ENCODE data around the gene MAP3K7. TPM values are rescaled to one million over a fixed set of nuclear protein-coding genes. Genes with fewer than 3 reads are reported as not detected.

The MAP3K7 gene
- total RNA-seq, 6 donors from 2014 or later: 13.9 to 36.7 (median 19.1) TPM

DNA sequence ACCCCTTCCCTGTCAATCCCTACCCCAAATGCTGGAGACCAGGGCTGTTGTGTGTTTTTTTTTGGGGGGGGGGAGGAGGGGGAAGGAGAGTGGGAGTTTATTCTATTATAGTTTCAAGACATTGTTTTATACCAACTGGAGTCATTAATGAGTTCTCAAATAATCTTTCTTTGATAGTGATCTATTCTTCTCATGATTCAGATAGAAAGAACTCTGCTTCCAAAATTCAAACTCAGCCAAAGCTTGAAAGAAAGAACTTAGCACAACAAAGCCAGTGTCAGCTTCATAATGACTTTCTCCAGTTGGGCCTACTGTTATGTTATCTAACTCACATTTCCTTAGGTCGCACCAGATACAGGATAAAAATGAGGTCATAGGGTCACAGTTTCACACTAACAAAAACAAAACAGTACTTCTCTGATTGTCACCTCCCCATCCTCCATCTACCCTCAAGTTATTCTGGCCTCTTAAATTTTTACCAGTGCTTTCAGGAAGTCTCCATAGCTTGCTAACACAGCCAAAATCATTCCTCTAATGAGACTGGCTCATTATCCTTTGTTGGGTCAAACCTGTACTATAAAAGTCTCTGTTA is 19.0 kb upstream of the MAP3K7 start:
- Histone ChIP-seq H3K27me3 (peaks cover 0 to 8% (median under 1%) of the 10 kb centered on the region in 4 donors), H3K36me3 (no peaks in the 10 kb centered on the region), H3K27ac (no peak overlapping the region), H3K4me3 (no peak overlapping the region), H3K4me1 (peaks cover 7 to 8% (median 7%) of the 10 kb centered on the region in 4 donors), H3K9me3 (no peaks in the 10 kb centered on the region)
- DNase-seq (no peak), ATAC-seq (ENCODE audit: low FRiP score in 2 of 2) (no peak)
- no peak for TF ChIP-seq POLR2A (IDR thresholded peaks at IDR 0.05)
- TF ChIP-seq, protein P1, sequence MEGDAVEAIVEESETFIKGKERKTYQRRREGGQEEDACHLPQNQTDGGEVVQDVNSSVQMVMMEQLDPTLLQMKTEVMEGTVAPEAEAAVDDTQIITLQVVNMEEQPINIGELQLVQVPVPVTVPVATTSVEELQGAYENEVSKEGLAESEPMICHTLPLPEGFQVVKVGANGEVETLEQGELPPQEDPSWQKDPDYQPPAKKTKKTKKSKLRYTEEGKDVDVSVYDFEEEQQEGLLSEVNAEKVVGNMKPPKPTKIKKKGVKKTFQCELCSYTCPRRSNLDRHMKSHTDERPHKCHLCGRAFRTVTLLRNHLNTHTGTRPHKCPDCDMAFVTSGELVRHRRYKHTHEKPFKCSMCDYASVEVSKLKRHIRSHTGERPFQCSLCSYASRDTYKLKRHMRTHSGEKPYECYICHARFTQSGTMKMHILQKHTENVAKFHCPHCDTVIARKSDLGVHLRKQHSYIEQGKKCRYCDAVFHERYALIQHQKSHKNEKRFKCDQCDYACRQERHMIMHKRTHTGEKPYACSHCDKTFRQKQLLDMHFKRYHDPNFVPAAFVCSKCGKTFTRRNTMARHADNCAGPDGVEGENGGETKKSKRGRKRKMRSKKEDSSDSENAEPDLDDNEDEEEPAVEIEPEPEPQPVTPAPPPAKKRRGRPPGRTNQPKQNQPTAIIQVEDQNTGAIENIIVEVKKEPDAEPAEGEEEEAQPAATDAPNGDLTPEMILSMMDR (IDR thresholded peaks at IDR 0.05): no peak
- TF ChIP-seq POLR2AphosphoS5 (IDR thresholded peaks at IDR 0.05): no peak
- TF ChIP-seq EP300 (IDR thresholded peaks at IDR 0.05): no peak
- 56 to 71% methylated on average over 1 of the region's 1 CpG for WGBS, 2 donors

DNA sequence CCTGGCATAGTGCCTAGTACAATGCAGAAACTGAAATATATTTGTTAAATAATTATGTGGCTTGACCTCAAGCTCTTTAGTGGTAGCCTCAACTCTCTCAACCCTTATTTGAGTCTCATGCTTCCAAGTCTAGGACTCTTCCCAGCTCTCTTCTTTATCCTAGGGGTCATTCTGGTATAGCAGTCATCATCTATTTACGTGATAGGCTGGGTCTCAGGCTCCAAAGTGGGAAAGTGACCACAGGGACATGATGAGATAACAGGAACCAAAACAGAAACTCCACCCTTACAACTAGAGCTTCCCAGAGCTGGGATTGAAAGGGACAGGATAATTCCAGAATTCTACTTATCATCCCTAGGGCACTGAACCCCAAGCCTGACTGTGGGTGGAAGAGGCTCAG is 17.7 kb upstream of the MAP3K7 start:
- DNase-seq (no peak), ATAC-seq (ENCODE audit: low FRiP score in 2 of 2) (no peak)
- Histone ChIP-seq H3K36me3 (no peaks in the 10 kb centered on the region), H3K27me3 (no peaks in the 10 kb centered on the region), H3K9me3 (no peaks in the 10 kb centered on the region), H3K27ac (no peak overlapping the region), H3K4me3 (no peak overlapping the region), H3K4me1 (no peaks in the 10 kb centered on the region)
- TF ChIP-seq, protein P1 (IDR thresholded peaks at IDR 0.05): no peak
- TF ChIP-seq POLR2AphosphoS5 (IDR thresholded peaks at IDR 0.05) (no peak), EP300 (IDR thresholded peaks at IDR 0.05) (no peak), POLR2A (IDR thresholded peaks at IDR 0.05) (no peak)
- WGBS, 2 donors: 62 to 63% methylated on average over 1 of the region's 1 CpG

DNA sequence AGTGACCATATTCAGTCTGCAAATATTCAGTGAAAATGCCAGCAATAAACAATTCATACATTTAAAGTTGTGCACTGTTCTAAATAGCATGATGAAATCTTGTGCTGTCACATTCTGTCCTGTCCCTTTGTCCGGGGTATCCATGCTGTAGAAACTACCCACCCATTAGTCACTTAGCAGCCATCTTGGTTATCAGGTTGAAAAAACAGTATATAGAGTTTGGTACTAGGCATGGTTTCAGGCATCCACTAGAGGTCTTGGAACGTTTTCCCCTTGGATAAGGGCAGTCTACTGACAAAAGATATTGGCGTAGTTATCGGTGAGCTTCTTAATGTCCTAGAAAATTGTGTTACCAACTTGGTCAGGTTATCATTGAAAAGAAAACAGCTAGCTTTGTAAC is 12.3 kb upstream of the MAP3K7 start:
- DNase-seq (no peak), ATAC-seq (ENCODE audit: low FRiP score in 2 of 2) (no peak)
- Histone ChIP-seq H3K4me1 (no peaks in the 10 kb centered on the region), H3K4me3 (no peak overlapping the region), H3K36me3 (no peaks in the 10 kb centered on the region), H3K9me3 (no peaks in the 10 kb centered on the region), H3K27me3 (no peaks in the 10 kb centered on the region), H3K27ac (no peak overlapping the region)
- no peak for TF ChIP-seq POLR2A (IDR thresholded peaks at IDR 0.05)
- TF ChIP-seq, protein P1 (IDR thresholded peaks at IDR 0.05): no peak
- no peak for TF ChIP-seq EP300 (IDR thresholded peaks at IDR 0.05)
- no peak for TF ChIP-seq POLR2AphosphoS5 (IDR thresholded peaks at IDR 0.05)
- WGBS, 2 donors: 77 to 78% methylated on average over 4 of the region's 4 CpGs

DNA sequence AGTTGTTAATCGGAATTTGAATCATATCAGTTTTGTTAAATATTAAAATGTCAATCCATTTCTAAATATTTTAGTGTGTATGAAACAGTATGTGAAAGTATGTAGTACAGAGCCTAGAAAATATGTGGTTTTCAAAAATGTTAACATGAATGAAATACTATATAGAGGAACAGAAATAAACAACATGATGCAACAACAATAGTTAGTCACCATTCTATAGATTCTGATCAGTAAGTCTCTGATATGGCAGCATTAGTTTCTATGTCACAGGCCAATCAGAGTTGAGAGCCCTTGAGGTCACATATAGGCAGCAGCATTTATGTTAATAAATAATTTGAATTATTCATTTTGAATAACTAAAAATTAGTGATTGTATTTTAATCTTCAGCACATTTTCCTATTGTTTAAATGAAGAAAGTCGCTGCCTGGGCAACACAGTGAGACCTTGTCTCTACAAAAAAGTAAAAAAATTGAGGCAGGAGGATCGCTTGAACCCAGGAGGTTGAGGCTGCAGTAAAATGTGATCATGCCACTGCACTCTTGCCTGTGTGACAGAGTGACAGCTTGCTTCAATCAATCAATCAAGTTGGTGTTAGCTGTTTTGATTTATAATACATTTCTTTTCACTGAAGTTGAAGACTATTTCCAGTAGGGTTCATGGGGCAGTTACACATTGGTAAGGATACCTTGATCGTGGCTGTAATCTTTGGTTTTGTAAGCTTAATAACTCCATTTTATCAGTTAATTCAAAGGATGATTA is 11.5 kb upstream of the MAP3K7 start:
- TF ChIP-seq, protein P1 (IDR thresholded peaks at IDR 0.05): no peak
- no peak for TF ChIP-seq POLR2AphosphoS5 (IDR thresholded peaks at IDR 0.05)
- no peak for TF ChIP-seq POLR2A (IDR thresholded peaks at IDR 0.05)
- TF ChIP-seq EP300 (IDR thresholded peaks at IDR 0.05): no peak
- H3K27ac ChIP-seq: no peak overlapping the region
- no peak for ATAC-seq (ENCODE audit: low FRiP score in 2 of 2)
- H3K4me3 ChIP-seq: no peak overlapping the region
- no peaks in the 10 kb centered on the region for H3K27me3 ChIP-seq
- H3K36me3 ChIP-seq: no peaks in the 10 kb centered on the region
- WGBS, 2 donors: 85 to 89% methylated on average over 4 of the region's 4 CpGs
- H3K4me1 ChIP-seq: no peaks in the 10 kb centered on the region
- no peaks in the 10 kb centered on the region for H3K9me3 ChIP-seq
- no peak for DNase-seq

Data from upper lobe of left lung (tissue), 6 donors.